ENCODE measurements around the gene UFD1. TPM values are rescaled to one million over a fixed set of nuclear protein-coding genes. Genes with fewer than 3 reads are reported as not detected.

Gene UFD1
- total RNA-seq, 4 donors from 2014 or later: 32.3 to 47.5 (median 40.3) TPM

GRCh38 chr22:19503367-19503766, 24.4 kb upstream of the UFD1 start:
- TF ChIP-seq CTCF (IDR thresholded peaks at IDR 0.05): no peak
- DNase-seq (ENCODE audit: low spot score) (no peak), ATAC-seq (ENCODE audit: low FRiP score) (no peak)

- DNase-seq (ENCODE audit: low spot score) (no peak), ATAC-seq (ENCODE audit: low FRiP score) (no peak)
- no peak for TF ChIP-seq CTCF (IDR thresholded peaks at IDR 0.05)
Measured at GRCh38 chr22:19501897-19502447, 23.0 kb upstream of the UFD1 start.

GRCh38 chr22:19499880-19500242, 20.9 kb upstream of the UFD1 start:
- no peak for DNase-seq (ENCODE audit: low spot score)
- no peak for ATAC-seq (ENCODE audit: low FRiP score)
- no peak for TF ChIP-seq CTCF (IDR thresholded peaks at IDR 0.05)

GRCh38 chr22:19499236-19499879, 20.4 kb upstream of the UFD1 start:
- TF ChIP-seq CTCF (IDR thresholded peaks at IDR 0.05): no peak
- DNase-seq (ENCODE audit: low spot score) (no peak), ATAC-seq (ENCODE audit: low FRiP score) (no peak)

- no peak for ATAC-seq (ENCODE audit: low FRiP score)
- TF ChIP-seq CTCF (IDR thresholded peaks at IDR 0.05): no peak
Measured at GRCh38 chr22:19498866-19499190, 19.8 kb upstream of the UFD1 start.

GRCh38 chr22:19498154-19498865, 19.3 kb upstream of the UFD1 start:
- DNase-seq (ENCODE audit: low spot score) (no peak), ATAC-seq (ENCODE audit: low FRiP score) (no peak)
- TF ChIP-seq CTCF (IDR thresholded peaks at IDR 0.05): no peak

More at GRCh38 chr22:19498866-19499190, 19.8 kb upstream of the UFD1 start:
- DNase-seq (ENCODE audit: low spot score): no peak

- DNase-seq (ENCODE audit: low spot score) (no peak), ATAC-seq (ENCODE audit: low FRiP score) (no peak)
- TF ChIP-seq CTCF (IDR thresholded peaks at IDR 0.05): no peak
Measured at GRCh38 chr22:19497245-19497644, 18.3 kb upstream of the UFD1 start.

Measured in omental fat pad (tissue), 4 donors.